CD4-positive, alpha-beta memory T cell (primary cell): ENCODE measurements around the gene RPP14. TPM values are rescaled to one million over a fixed set of nuclear protein-coding genes. Genes with fewer than 3 reads are reported as not detected.
A peak's percentile ranks its signal among the peaks of the same experiment; 100 is the strongest.

Experiments
- CTCF ChIA-PET: fragments of 350-600 bp; sonication (Branson Sonifier 250); formaldehyde crosslinking; loops from one replicate; lab custom pipeline; 2021; ENCODE audit warnings: inconsistent platforms; ENCODE audit not compliant: partially characterized antibody; lab: Charles Lee
- POLR2A ChIA-PET: fragments of 350-600 bp; sonication (Branson Sonifier 250); formaldehyde crosslinking; loops from one replicate; lab custom pipeline; 2021; ENCODE audit not compliant: partially characterized antibody; lab: Charles Lee
- DNase-seq, 5 donors: peaks; one replicate each; pipeline versions ENCODE4 v3.0.0 to v3.0.0-alpha.2; 2020 to 2022; ENCODE audit warnings: mixed read lengths in 1 of 5
- H3K27ac ChIP-seq: one replicate; pipeline ENCODE4 v1.7.0; 2013; ENCODE audit warnings: low read depth, low read length
- H3K27me3 ChIP-seq: 2 replicates; pipeline ENCODE4 v1.7.0; 2013; ENCODE audit warnings: mild to moderate bottlenecking, low read length, moderate library complexity; ENCODE audit not compliant: insufficient read depth
- H3K36me3 ChIP-seq: 2 replicates; pipeline ENCODE4 v1.7.0; 2013; ENCODE audit warnings: mild to moderate bottlenecking, low read length, moderate library complexity; ENCODE audit not compliant: insufficient read depth
- H3K4me1 ChIP-seq: 2 replicates; pipeline ENCODE4 v1.7.0; 2013; ENCODE audit warnings: mild to moderate bottlenecking, low read length, moderate library complexity; ENCODE audit not compliant: insufficient read depth
- H3K4me3 ChIP-seq, 2 donors: one replicate each; pipeline ENCODE4 v1.7.0; 2013; ENCODE audit warnings: low read length in 2 of 2, mild to moderate bottlenecking in 1 of 2
- H3K9me3 ChIP-seq, 2 donors: one replicate each; pipeline ENCODE4 v1.7.0; 2013; ENCODE audit warnings: low read length in 2 of 2, control low read depth in 1 of 2; ENCODE audit not compliant: control insufficient read depth in 1 of 2
- H3K27ac Mint-ChIP-seq, 7 donors: one replicate each; pipeline ENCODE4 v1.8.0; 2020 to 2021; ENCODE audit warnings: mixed read lengths in 7 of 7, mild to moderate bottlenecking in 6 of 7, inconsistent platforms in 3 of 7, moderate library complexity in 3 of 7
- H3K27me3 Mint-ChIP-seq, 2 donors: one replicate each; pipeline ENCODE4 v1.8.0; 2020 to 2021; ENCODE audit warnings: mixed read lengths in 2 of 2
- H3K36me3 Mint-ChIP-seq, 2 donors: one replicate each; pipeline ENCODE4 v1.8.0; 2020 to 2021; ENCODE audit warnings: mixed read lengths in 2 of 2, inconsistent platforms in 1 of 2, mild to moderate bottlenecking in 1 of 2
- H3K4me1 Mint-ChIP-seq, 4 donors: one replicate each; pipeline ENCODE4 v1.8.0; 2020 to 2021; ENCODE audit warnings: mixed read lengths in 4 of 4, mild to moderate bottlenecking in 1 of 4
- H3K4me3 Mint-ChIP-seq, 8 donors: one replicate each; pipeline ENCODE4 v1.8.0; 2020 to 2021; ENCODE audit warnings: mixed read lengths in 8 of 8, mild to moderate bottlenecking in 7 of 8, moderate library complexity in 6 of 8, inconsistent platforms in 3 of 8
- H3K9me3 Mint-ChIP-seq, 8 donors: one replicate each; pipeline ENCODE4 v1.8.0; 2020 to 2021; ENCODE audit warnings: mixed read lengths in 8 of 8, mild to moderate bottlenecking in 5 of 8, inconsistent platforms in 3 of 8, moderate library complexity in 1 of 8
- intact Hi-C: fragments of 100-400 bp; cut with micrococcal nuclease; formaldehyde crosslinking; loops from one replicate; pipeline ENCODE4 v1.15.1; 2023
- polyA plus RNA-seq, 2 donors: library from polyadenylated mRNA; unstranded; fragments of 300-500 nt; fragmentation: Illumina TruSeq; gene quantifications; one replicate each; pipeline ENCODE4 v1.2.3, GENCODE V29; 2021
- total RNA-seq, 2 experiments: library from RNA; stranded (reverse); gene quantifications; one replicate each; pipeline ENCODE4 v1.2.3, GENCODE V29; 2021

The RPP14 gene
- total and polyA plus RNA-seq, 4 experiments from 2014 or later, result 6.1 to 15.4 (median 10.7) TPM

DNA sequence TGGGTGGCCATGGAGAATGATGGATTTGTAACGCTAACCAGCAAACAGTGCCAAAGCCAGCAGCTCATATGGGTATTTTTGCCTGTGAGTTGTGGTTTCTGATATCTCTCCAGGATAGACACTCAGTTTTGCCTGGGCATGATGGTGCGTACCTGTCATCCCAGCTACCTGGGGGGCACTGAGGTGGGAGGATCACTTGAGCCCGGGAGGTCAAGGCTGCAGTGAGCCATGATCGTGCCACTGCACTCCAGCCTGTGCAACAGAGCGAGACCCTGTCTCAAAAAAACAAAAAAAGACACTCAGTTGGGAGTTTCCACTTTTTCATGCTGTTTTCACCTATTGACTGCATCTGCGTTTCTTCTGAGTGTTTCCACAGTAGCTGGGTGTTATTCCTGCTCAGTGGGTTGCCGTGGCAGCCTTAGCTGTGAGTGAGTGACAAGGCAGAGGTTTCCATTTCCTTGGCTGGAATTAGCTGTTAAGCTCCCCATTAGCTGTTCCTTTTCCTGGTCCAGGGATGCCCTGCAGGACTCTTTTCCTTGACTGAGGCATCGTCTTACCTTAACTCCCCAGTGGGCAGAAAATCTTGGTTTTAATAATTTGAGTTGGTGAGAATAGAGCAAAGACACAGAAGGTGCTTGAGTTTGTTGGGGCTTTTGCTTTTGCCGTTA lies 14.2 kb upstream of the RPP14 start:
- H3K9me3 Mint-ChIP-seq, result peaks cover 0 to 7% (median 0%) of the 10 kb centered on the region in 8 donors
- no peaks in the 10 kb centered on the region for H3K4me1 Mint-ChIP-seq
- H3K9me3 ChIP-seq, result no peaks in the 10 kb centered on the region
- ChIA-PET CTCF (no interaction called here), POLR2A (no interaction called here)
- peaks cover 0 to 2% of the 10 kb centered on the region in 2 donors for H3K27me3 Mint-ChIP-seq
- H3K36me3 Mint-ChIP-seq, result peaks cover 6 to 8% of the 10 kb centered on the region in 2 donors
- no peaks in the 10 kb centered on the region for H3K36me3 ChIP-seq
- no peaks in the 10 kb centered on the region for H3K27me3 ChIP-seq
- H3K4me3 Mint-ChIP-seq, result no peak overlapping the region
- H3K4me1 ChIP-seq, result no peaks in the 10 kb centered on the region
- intact Hi-C loops, result no loop called here
- no peak for DNase-seq
- H3K4me3 ChIP-seq, result no peak overlapping the region
- H3K27ac ChIP-seq, result no peak overlapping the region
- no peak overlapping the region for H3K27ac Mint-ChIP-seq

DNA sequence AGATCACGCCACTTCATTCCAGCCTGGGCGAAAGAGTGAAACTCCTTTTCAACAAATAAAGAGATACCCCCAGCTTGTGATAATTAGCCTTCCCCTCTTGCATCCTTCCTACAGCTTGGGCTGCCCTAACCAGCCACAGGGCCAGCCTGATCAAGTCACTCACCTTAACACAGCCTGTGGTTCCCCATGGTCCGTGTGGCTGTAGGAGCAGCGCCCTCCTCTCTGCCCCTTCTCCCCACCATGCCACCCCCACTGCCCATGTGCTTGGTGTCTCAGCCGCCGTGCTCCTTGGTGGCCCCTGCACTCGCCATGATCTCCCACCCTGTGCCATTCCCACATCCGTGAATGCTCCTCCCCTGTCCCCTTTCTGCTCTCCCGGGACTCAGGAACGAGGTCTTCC lies 13.2 kb upstream of the RPP14 start:
- POLR2A ChIA-PET, result interaction anchor here (1.6 kb wide), 1 partner anchor 13 kb away, joined by 5 read pairs; the partner anchor contains the start of genes HTD2 and RPP14
- Mint-ChIP-seq H3K9me3 (peaks cover 0 to 7% (median 0%) of the 10 kb centered on the region in 8 donors), H3K4me1 (no peaks in the 10 kb centered on the region), H3K4me3 (no peak overlapping the region), H3K27ac (no peak overlapping the region), H3K36me3 (peaks cover 6 to 8% of the 10 kb centered on the region in 2 donors), H3K27me3 (peaks cover 2 to 3% of the 10 kb centered on the region in 2 donors)
- Histone ChIP-seq H3K4me3 (no peak overlapping the region), H3K36me3 (no peaks in the 10 kb centered on the region), H3K27me3 (no peaks in the 10 kb centered on the region), H3K4me1 (no peaks in the 10 kb centered on the region), H3K27ac (no peak overlapping the region), H3K9me3 (no peaks in the 10 kb centered on the region)
- no peak for DNase-seq
- intact Hi-C loops, result no loop called here
- CTCF ChIA-PET, result no interaction called here

DNA sequence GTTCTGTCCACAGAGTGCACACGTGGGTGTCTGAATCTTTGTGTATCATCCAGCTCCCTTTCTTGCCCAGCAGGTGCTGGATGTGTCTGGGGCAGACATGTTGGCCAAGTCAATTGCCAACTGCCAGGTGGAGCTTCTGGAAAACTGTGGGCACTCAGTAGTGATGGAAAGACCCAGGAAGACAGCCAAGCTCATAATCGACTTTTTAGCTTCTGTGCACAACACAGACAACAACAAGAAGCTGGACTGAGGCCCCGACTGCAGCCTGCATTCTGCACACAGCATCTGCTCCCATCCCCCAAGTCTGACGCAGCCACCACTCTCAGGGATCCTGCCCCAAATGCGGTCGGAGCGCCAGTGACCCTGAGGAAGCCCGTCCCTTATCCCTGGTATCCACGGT lies 12.5 kb upstream of the RPP14 start:
- peaks cover 8 to 9% of the 10 kb centered on the region in 2 donors for H3K27me3 Mint-ChIP-seq
- Histone ChIP-seq H3K9me3 (no peaks in the 10 kb centered on the region), H3K4me1 (no peaks in the 10 kb centered on the region), H3K27me3 (peaks cover 5% of the 10 kb centered on the region), H3K27ac (no peak overlapping the region), H3K4me3 (no peak overlapping the region), H3K36me3 (no peaks in the 10 kb centered on the region)
- no peaks in the 10 kb centered on the region for H3K4me1 Mint-ChIP-seq
- ChIA-PET CTCF (interaction anchor here (1.0 kb wide), 1 partner anchor 13 kb away, joined by 5 read pairs; the partner anchor contains the start of genes HTD2 and RPP14), POLR2A (interaction anchor here (1.6 kb wide), 1 partner anchor 13 kb away, joined by 5 read pairs; the partner anchor contains the start of genes HTD2 and RPP14)
- H3K9me3 Mint-ChIP-seq, result peaks cover 0 to 7% (median 0%) of the 10 kb centered on the region in 8 donors
- peak overlapping the region in 1 of 7 donors; percentile 23 for H3K27ac Mint-ChIP-seq
- H3K36me3 Mint-ChIP-seq, result peaks cover 3 to 8% of the 10 kb centered on the region in 2 donors
- intact Hi-C loops, result no loop called here
- no peak overlapping the region for H3K4me3 Mint-ChIP-seq
- no peak for DNase-seq

DNA sequence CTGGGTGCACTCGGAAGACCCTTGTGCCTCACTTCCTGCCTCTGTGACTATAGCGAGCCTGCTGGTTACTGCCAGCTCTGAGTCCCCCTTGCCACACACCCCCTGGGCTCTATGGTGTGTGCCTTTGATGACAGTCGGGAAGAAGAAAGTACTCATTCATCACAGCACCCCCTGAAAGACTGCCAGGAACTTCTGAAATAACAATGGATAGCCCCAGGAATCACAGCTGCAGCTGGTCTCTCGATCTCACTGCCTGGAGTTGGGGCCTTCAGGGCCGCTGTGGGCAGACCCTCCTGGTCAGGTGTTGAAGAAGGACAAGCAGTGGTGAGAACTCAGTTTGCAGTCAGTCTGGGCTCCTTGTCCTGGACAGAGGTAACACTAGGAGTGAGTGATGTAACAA lies 9.8 kb upstream of the RPP14 start:
- CTCF ChIA-PET, result interaction anchor here (2.3 kb wide), 1 partner anchor 11 kb away, joined by 17 read pairs; the partner anchor contains the start of genes HTD2 and RPP14
- intact Hi-C loops, result no loop called here
- no peak for DNase-seq

DNA sequence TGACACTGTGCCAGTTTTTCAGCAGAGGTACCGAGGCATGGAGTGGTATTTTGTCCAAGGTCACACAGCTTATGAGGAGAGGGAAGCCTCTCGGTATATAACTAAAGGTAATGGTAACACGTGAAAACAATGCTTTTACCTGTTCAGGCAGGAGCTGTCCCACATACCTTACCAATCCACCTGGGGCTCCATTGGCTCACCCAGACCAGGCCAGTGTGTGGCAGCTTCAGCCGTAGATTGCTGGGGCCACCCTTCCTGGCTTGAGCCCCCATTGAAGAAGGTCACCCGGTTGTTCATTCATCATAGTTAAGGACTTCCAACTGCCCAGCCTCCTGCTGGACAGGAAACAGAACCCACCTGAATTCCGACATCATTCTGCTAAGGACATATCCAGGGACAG lies 9.2 kb upstream of the RPP14 start:
- POLR2A ChIA-PET, result no interaction called here
- peaks cover 15 to 21% of the 10 kb centered on the region in 2 donors for H3K27me3 Mint-ChIP-seq
- H3K27me3 ChIP-seq, result peaks cover 9% of the 10 kb centered on the region
- DNase-seq, result no peak
- intact Hi-C loops, result no loop called here
- peaks cover 3 to 4% of the 10 kb centered on the region in 2 donors for H3K36me3 Mint-ChIP-seq
- H3K4me3 Mint-ChIP-seq, result no peak overlapping the region
- CTCF ChIA-PET, result interaction anchor here (2.3 kb wide), 1 partner anchor 10 kb away, joined by 17 read pairs; the partner anchor contains the start of genes HTD2 and RPP14
- no peak overlapping the region for H3K4me3 ChIP-seq
- H3K36me3 ChIP-seq, result no peaks in the 10 kb centered on the region
- peaks cover 0 to 14% (median 2%) of the 10 kb centered on the region in 8 donors for H3K9me3 Mint-ChIP-seq
- no peaks in the 10 kb centered on the region for H3K4me1 ChIP-seq
- H3K27ac ChIP-seq, result no peak overlapping the region
- no peak overlapping the region for H3K27ac Mint-ChIP-seq
- H3K9me3 ChIP-seq, result no peaks in the 10 kb centered on the region
- no peaks in the 10 kb centered on the region for H3K4me1 Mint-ChIP-seq

More for the DNA sequence above, 9.8 kb upstream of the RPP14 start:
- peaks cover 12 to 18% of the 10 kb centered on the region in 2 donors for H3K27me3 Mint-ChIP-seq
- POLR2A ChIA-PET, result no interaction called here
- H3K36me3 Mint-ChIP-seq, result peaks cover 3 to 8% of the 10 kb centered on the region in 2 donors
- H3K4me1 ChIP-seq, result no peaks in the 10 kb centered on the region
- no peaks in the 10 kb centered on the region for H3K4me1 Mint-ChIP-seq
- no peak overlapping the region for H3K27ac ChIP-seq
- H3K4me3 Mint-ChIP-seq, result no peak overlapping the region
- H3K4me3 ChIP-seq, result no peak overlapping the region
- no peaks in the 10 kb centered on the region for H3K36me3 ChIP-seq
- H3K27ac Mint-ChIP-seq, result no peak overlapping the region
- peaks cover 0 to 8% (median 1%) of the 10 kb centered on the region in 8 donors for H3K9me3 Mint-ChIP-seq
- peaks cover 9% of the 10 kb centered on the region for H3K27me3 ChIP-seq
- H3K9me3 ChIP-seq, result no peaks in the 10 kb centered on the region

DNA sequence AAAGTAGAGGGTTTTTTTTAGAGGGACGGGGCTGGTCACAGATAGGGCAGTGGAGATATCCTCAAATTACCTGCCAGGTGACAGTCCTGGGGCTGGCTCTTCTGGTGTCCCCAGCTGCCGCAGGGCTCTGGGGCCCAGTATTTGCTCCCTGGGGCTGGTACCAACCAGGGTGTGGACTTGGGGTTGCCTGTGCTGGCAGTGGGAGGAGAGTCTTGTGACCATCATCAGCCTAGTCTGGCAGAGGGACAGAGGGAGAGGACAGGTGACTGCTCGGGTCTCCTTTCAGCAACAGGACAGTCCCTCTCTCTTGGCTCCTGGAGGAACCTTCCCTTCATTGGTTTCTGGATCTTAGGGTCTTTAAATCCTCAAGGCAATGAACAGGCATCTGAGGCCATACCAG lies 7.9 kb upstream of the RPP14 start:
- Histone ChIP-seq H3K4me1 (no peaks in the 10 kb centered on the region), H3K4me3 (no peak overlapping the region), H3K9me3 (no peaks in the 10 kb centered on the region), H3K36me3 (no peaks in the 10 kb centered on the region), H3K27me3 (peaks cover 9% of the 10 kb centered on the region), H3K27ac (no peak overlapping the region)
- Mint-ChIP-seq H3K27ac (no peak overlapping the region), H3K4me1 (no peaks in the 10 kb centered on the region), H3K27me3 (peaks cover 15 to 24% of the 10 kb centered on the region in 2 donors), H3K4me3 (no peak overlapping the region), H3K36me3 (peaks cover 0 to 3% of the 10 kb centered on the region in 2 donors), H3K9me3 (peaks cover 0 to 16% (median 4%) of the 10 kb centered on the region in 8 donors)
- CTCF ChIA-PET, result no interaction called here
- POLR2A ChIA-PET, result no interaction called here
- intact Hi-C loops, result no loop called here
- DNase-seq, result no peak

DNA sequence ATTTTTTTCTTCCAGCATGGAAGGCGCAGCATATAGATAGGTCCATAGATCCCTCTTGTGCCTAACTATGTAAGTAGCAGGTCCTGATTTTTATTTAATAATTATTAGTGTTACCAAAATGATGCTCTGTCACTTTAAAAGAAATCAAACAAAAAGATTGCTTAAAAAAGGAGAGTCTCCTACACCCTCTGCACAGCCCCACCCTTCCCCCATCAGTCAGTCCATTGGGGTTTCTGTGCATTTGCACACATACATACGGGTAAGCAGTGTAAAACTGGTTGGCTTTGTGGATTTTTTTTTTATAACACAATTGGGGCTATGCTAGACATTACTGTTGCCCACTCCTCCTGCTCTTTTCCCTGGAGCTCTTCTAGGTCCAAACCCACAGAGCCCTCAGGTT lies 7.0 kb upstream of the RPP14 start:
- Mint-ChIP-seq H3K27ac (no peak overlapping the region), H3K36me3 (no peaks in the 10 kb centered on the region), H3K4me3 (no peak overlapping the region), H3K27me3 (peaks cover 15 to 24% of the 10 kb centered on the region in 2 donors), H3K9me3 (peaks cover 0 to 16% (median 4%) of the 10 kb centered on the region in 8 donors), H3K4me1 (no peaks in the 10 kb centered on the region)
- H3K27ac ChIP-seq, result no peak overlapping the region
- H3K4me1 ChIP-seq, result no peaks in the 10 kb centered on the region
- no peaks in the 10 kb centered on the region for H3K9me3 ChIP-seq
- peaks cover 9% of the 10 kb centered on the region for H3K27me3 ChIP-seq
- no peak overlapping the region for H3K4me3 ChIP-seq
- ChIA-PET POLR2A (no interaction called here), CTCF (interaction anchor here (2.0 kb wide), 1 partner anchor 110 kb away, joined by 14 read pairs; no protein-coding TSS in a partner anchor)
- no peak for DNase-seq
- intact Hi-C loops, result no loop called here
- no peaks in the 10 kb centered on the region for H3K36me3 ChIP-seq
